GM19395 (cell line): ENCODE data around the gene TTC29.
"Not testable (repeated sequence)": the region's sequence is repeated elsewhere in the genome, so short reads cannot be mapped to it uniquely, and the experiment has no call there.

Source experiments
- ATAC-seq: cut with Tn5 transposase; IDR thresholded peaks from one replicate; pipeline ENCODE4 v1.9.1; 2021; ENCODE audit warnings: mild to moderate bottlenecking, moderate library complexity; ENCODE audit not compliant: unreplicated experiment

Gene TTC29

DNA sequence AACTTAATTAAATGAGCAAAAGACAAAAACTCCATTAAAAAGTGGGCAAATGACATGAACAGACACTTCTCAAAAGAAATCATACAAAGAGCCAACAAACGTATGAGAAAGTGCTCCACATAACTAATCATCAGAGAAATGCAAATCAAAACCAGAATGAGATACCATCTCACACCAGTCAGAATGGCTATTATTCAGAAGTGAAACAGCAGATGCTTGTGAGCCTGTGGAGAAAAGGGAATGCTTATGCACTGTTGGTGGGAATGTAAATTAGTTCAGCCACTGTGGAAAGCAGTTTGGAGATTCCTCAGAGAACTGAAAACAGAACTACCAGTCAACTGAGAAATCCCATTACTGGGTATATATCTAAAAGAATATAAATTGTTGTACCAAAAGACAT, 222.1 kb downstream of the TTC29 start:
- ATAC-seq = not testable (repeated sequence)

DNA sequence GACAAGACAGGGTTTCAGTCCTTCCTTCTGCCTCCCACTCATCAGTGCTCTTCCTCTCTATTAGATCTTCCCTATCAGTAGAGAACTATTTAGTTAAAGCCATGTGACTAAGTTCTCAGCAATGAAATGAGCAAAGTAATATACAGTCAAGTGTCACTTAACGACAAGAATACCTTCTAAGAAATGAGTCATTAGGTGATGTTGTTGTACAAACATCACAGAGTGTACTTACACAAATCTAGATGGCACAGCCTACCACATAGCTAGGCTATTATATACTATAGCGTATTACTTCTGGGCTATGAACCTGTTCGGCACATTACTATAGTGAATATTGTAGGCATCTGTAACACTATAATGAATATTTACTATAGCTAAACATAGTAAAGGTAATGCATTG, 235.7 kb downstream of the TTC29 start:
- ATAC-seq = no peak

DNA sequence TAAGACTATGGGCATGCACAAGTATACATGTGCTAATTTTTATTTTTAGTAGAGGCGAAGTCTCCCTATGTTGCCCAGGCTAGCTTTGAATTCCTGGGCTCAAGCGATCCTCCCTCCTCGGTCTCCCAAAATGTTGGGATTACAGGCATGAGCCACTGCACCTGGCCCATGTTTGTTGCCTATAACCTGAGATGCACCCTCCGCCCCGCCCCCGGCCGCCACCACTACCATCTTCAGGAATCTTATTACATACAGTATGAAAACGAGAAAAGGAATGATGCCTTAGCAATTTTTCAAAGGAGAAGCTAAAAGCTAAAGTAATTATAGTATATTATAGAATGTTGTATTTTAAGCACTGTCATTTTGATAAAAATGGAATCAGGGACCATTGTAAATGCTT, 245.8 kb downstream of the TTC29 start:
- ATAC-seq = no peak

DNA sequence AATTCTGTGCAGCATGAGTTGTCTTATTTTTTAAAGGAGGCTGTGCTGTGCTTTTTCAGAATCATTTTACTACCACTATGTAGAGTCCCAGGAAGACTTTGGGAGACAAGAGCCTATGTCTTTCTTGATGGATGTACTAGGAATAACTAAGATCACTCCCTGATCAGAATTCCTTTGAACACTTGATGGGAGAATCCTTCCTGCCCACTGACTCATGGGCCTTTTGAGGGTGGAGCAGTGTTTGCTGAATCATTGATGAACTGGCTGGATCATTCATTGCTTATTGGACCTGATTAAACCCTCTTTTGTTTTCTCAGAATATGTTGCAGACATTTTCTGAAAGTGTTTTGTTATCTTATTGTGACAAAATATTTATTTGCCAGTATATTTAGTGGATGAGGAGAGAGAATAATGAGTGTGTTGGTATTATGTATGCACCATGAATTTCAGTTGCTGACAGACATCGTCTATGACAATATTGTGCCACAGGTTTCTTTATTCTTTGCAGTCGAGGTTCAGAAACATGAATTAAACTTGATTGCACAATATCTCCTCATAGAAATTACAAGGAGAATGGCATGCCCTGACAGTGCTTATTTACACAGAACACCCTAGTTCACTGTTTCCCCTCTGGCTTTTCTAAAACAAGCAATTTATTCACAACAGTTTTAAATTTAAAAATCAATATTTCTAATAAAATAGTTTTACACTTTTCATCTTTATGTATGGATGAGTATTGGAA, 270.7 kb downstream of the TTC29 start:
- ATAC-seq = no peak

DNA sequence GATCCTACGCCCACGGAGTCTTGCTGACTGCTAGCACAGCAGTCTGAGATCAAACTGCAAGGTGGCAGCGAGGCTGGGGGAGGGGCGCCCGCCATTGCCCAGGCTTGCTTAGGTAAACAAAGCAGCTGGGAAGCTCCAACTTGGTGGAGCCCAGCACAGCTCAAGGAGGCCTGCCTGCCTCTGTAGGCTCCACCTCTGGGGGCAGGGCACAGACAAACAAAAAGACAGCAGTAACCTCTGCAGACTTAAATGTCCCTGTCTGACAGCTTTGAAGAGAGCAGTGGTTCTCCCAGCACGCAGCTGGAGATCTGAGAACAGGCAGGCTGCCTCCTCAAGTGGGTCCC, 281.7 kb downstream of the TTC29 start:
- ATAC-seq = not testable (repeated sequence)

DNA sequence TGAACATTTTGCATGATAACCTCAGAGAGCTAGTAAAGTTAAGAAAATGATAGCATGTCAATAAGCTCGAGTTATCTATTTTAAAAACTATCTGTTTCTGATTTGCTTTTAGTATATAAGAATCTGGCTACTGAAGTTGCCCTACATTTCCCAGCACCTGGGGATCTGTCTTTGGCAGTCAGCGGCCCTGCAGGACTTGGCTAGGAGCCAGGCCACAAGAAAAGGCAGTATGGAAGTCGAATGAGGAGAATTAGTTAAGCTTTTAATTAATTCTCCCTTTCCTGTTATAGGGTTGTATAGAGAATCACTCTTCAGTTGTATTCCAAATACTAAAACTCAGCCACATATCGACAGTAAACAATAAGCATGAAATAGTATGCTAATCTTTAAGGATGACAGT, 284.3 kb downstream of the TTC29 start:
- no peak for ATAC-seq
